HCT116 (cell line): ENCODE data around the gene GMNN. TPM values are rescaled to one million over a fixed set of nuclear protein-coding genes. Genes with fewer than 3 reads are reported as not detected.

Source experiments
- ATAC-seq: fragments of 200-7000 bp; cut with Tn5 transposase; 2 replicates; pipeline ENCODE4 v1.9.1; 2020; ENCODE audit warnings: mild to moderate bottlenecking, moderate library complexity
- BruUV-seq: library from RNA; stranded (reverse); fragments of 400-500 nt; replicated peaks from 2 replicates; lab custom pipeline; 2021; lab: Mats Ljungman, UMichigan
- CTCF ChIA-PET: fragments of 300-600 bp; sonication (Branson Sonifier 250); formaldehyde crosslinking; loops from one replicate; lab custom pipeline; 2021; ENCODE audit warnings: antibody characterized with exemption; lab: Charles Lee
- POLR2A ChIA-PET: fragments of 300-600, 350-600 bp; sonication (Branson Sonifier 250); formaldehyde crosslinking; loops from one replicate; lab custom pipeline; 2021; ENCODE audit warnings: antibody characterized with exemption; lab: Charles Lee
- RAD21 ChIA-PET, 2 experiments: fragments of 300-600 bp; sonication (Branson Sonifier 250); formaldehyde crosslinking; loops; one replicate each; lab custom pipeline; 2023; ENCODE audit warnings: low total read pairs in 2 of 2; ENCODE audit not compliant: uncharacterized antibody in 2 of 2, unreplicated experiment in 2 of 2, low non-redundant PET in 1 of 2; lab: Charles Lee
- DNase-seq: peaks from one replicate; pipeline ENCODE4 v3.0.0-alpha.2; 2010; ENCODE audit warnings: low read depth, low spot score
- H2AFZ ChIP-seq: fragments of 200-600 bp; shearing (Covaris generic), sonication (generic); 2 replicates; pipeline ENCODE4 v1.6.1; 2017; ENCODE audit warnings: low read depth, mixed run types, mixed read lengths, antibody characterized with exemption, low read length; ENCODE audit not compliant: poor library complexity, severe bottlenecking
- H3K27ac ChIP-seq: 2 replicates; pipeline ENCODE4 v1.5.1; 2012; ENCODE audit warnings: low read depth, low read length
- H3K27me3 ChIP-seq: fragments of 200-600 bp; sonication (generic); 2 replicates; pipeline ENCODE4 v1.6.1; 2016; ENCODE audit warnings: mixed run types, low read length, mixed read lengths; ENCODE audit not compliant: insufficient read depth
- H3K36me3 ChIP-seq, 2 experiments: fragments of 200-500 bp in 1 of 2; fragments of 200-600 bp in 1 of 2; sonication (Bioruptor generic) in 1 of 2; sonication (generic) in 1 of 2; 2 replicates each; pipeline versions ENCODE4 v1.5.1 to v1.6.1; 2014 to 2016; ENCODE audit warnings: low read length in 2 of 2, inconsistent platforms in 1 of 2, mixed read lengths in 1 of 2, mixed run types in 1 of 2; ENCODE audit not compliant: insufficient read depth in 2 of 2, control insufficient read depth in 1 of 2
- H3K4me1 ChIP-seq, 2 experiments: fragments of 200-600 bp in 1 of 2; sonication (generic) in 1 of 2; 2 replicates each; pipeline versions ENCODE4 v1.5.1 to v1.6.1; 2012 to 2017; ENCODE audit warnings: low read length in 2 of 2, inconsistent platforms in 1 of 2, mild to moderate bottlenecking in 1 of 2, mixed read lengths in 1 of 2, mixed run types in 1 of 2, moderate library complexity in 1 of 2; ENCODE audit not compliant: insufficient read depth in 2 of 2, control insufficient read depth in 1 of 2
- H3K4me2 ChIP-seq: fragments of 200-600 bp; sonication (generic); 2 replicates; pipeline ENCODE4 v1.6.1; 2017; ENCODE audit warnings: mixed run types, low read length, mixed read lengths
- H3K4me3 ChIP-seq, 2 experiments: fragments of 200-600 bp in 1 of 2; sonication (generic) in 1 of 2; replicated peaks in 1 of 2; 2 replicates each; pipeline ENCODE4 v1.5.1; 2011 to 2016; ENCODE audit warnings: low read length in 2 of 2, control low read depth in 1 of 2, low read depth in 1 of 2, mild to moderate bottlenecking in 1 of 2, mixed read lengths in 1 of 2, mixed run types in 1 of 2
- H3K79me2 ChIP-seq: fragments of 200-600 bp; sonication (generic); 2 replicates; pipeline ENCODE4 v1.6.1; 2017; ENCODE audit warnings: mild to moderate bottlenecking, mixed run types, low read length, moderate library complexity, mixed read lengths; ENCODE audit not compliant: insufficient read depth
- H3K9ac ChIP-seq: fragments of 200-600 bp; sonication (generic); 2 replicates; pipeline ENCODE4 v1.6.1; 2016; ENCODE audit warnings: low read length, mixed read lengths
- H3K9me2 ChIP-seq: fragments of 200-600 bp; sonication (generic), shearing (Covaris generic); 2 replicates; pipeline ENCODE4 v1.6.1; 2017; ENCODE audit warnings: mixed run types, mild to moderate bottlenecking, moderate library complexity; ENCODE audit not compliant: insufficient read depth
- H3K9me3 ChIP-seq, 2 experiments: fragments of 200-500 bp in 1 of 2; fragments of 200-600 bp in 1 of 2; sonication (Bioruptor generic) in 1 of 2; sonication (generic) in 1 of 2; 2 replicates each; pipeline ENCODE4 v1.6.1; 2014 to 2017; ENCODE audit warnings: low read length in 2 of 2, mixed read lengths in 2 of 2, inconsistent platforms in 1 of 2, low read depth in 1 of 2, mild to moderate bottlenecking in 1 of 2, mixed run types in 1 of 2, moderate library complexity in 1 of 2; ENCODE audit not compliant: control insufficient read depth in 1 of 2, insufficient read depth in 1 of 2
- H4K20me1 ChIP-seq: fragments of 200-600 bp; sonication (generic), shearing (Covaris generic); 2 replicates; pipeline ENCODE4 v1.6.1; 2017; ENCODE audit warnings: mixed run types, mild to moderate bottlenecking, moderate library complexity; ENCODE audit not compliant: insufficient read depth
- EGR1 ChIP-seq: IDR thresholded peaks from 2 replicates; pipeline ENCODE4 v1.6.1; 2012; ENCODE audit warnings: low read depth
- ELF1 ChIP-seq: IDR thresholded peaks from 2 replicates; pipeline ENCODE4 v1.6.1; 2012; ENCODE audit warnings: low read depth, borderline replicate concordance
- EZH2 ChIP-seq: fragments of 200-600 bp; sonication (generic); IDR thresholded peaks from 2 replicates; pipeline ENCODE4 v1.6.1; 2017; ENCODE audit warnings: antibody characterized with exemption, mixed run types
- YY1 ChIP-seq: IDR thresholded peaks from 2 replicates; pipeline ENCODE4 v1.6.1; 2011; ENCODE audit warnings: low read length, low read depth, moderate library complexity, mild to moderate bottlenecking; ENCODE audit not compliant: insufficient replicate concordance; ENCODE audit errors: extremely low read depth
- ZNF274 ChIP-seq: fragments of 200-500 bp; sonication (Bioruptor generic); IDR thresholded peaks from 2 replicates; pipeline ENCODE4 v1.6.1; 2014; ENCODE audit warnings: mild to moderate bottlenecking, low read depth, low read length, inconsistent platforms
- intact Hi-C: fragments of 100-400 bp; cut with micrococcal nuclease; formaldehyde crosslinking; loops from 2 replicates; pipeline ENCODE4 v1.10.0; 2022
- total RNA-seq: library from RNA; stranded (reverse); gene quantifications from one replicate; pipeline ENCODE4 v1.2.1, GENCODE V29; 2021; ENCODE audit not compliant: unreplicated experiment
- TF ChIP-seq, protein P1 (sequence below): IDR thresholded peaks from 2 replicates; pipeline ENCODE4 v1.6.1; 2012
- TF ChIP-seq, protein P2 (sequence below): IDR thresholded peaks from 2 replicates; pipeline ENCODE4 v1.6.1; 2011; ENCODE audit warnings: mild to moderate bottlenecking, low read length, moderate library complexity; ENCODE audit not compliant: insufficient replicate concordance; ENCODE audit errors: extremely low read depth

The GMNN gene
- total RNA-seq, 1 experiment from 2014 or later = 54.9 TPM

DNA sequence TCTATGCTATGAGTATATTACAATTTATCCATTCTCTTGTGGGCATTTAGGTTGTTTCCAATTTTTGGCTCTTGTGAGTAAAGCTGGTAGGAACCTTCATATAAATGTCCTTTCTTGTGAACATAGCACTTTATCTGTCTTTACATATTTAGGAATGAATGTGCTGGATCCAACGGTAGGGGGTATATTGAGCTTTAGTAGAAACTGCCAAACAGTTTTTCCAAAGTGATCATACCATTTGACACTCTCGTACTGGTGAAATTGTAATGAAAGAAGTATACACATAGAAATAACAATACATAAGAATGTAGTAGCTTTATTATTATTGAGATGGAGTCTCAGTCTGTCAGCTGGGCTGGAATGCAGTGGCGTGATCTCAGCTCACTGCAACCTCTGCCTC lies 54.9 kb downstream of the GMNN start:
- no peaks in the 10 kb centered on the region for H3K9me3 ChIP-seq
- RAD21 ChIA-PET = no interaction called here
- DNase-seq = no peak
- no peaks in the 10 kb centered on the region for H3K79me2 ChIP-seq
- no peak overlapping the region for H3K27ac ChIP-seq
- no peak overlapping the region for H3K4me2 ChIP-seq
- ATAC-seq = no peak
- POLR2A ChIA-PET = no interaction called here
- no TSS peak for BruUV-seq
- no peaks in the 10 kb centered on the region for H4K20me1 ChIP-seq
- no peaks in the 10 kb centered on the region for H3K9me2 ChIP-seq
- H3K4me1 ChIP-seq = no peaks in the 10 kb centered on the region
- no peaks in the 10 kb centered on the region for H3K36me3 ChIP-seq
- TF ChIP-seq EZH2 (no peak), ELF1 (no peak), EGR1 (no peak), YY1 (no peak), ZNF274 (no peak)
- TF ChIP-seq, protein P1, sequence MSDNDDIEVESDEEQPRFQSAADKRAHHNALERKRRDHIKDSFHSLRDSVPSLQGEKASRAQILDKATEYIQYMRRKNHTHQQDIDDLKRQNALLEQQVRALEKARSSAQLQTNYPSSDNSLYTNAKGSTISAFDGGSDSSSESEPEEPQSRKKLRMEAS = no peak
- TF ChIP-seq, protein P2, sequence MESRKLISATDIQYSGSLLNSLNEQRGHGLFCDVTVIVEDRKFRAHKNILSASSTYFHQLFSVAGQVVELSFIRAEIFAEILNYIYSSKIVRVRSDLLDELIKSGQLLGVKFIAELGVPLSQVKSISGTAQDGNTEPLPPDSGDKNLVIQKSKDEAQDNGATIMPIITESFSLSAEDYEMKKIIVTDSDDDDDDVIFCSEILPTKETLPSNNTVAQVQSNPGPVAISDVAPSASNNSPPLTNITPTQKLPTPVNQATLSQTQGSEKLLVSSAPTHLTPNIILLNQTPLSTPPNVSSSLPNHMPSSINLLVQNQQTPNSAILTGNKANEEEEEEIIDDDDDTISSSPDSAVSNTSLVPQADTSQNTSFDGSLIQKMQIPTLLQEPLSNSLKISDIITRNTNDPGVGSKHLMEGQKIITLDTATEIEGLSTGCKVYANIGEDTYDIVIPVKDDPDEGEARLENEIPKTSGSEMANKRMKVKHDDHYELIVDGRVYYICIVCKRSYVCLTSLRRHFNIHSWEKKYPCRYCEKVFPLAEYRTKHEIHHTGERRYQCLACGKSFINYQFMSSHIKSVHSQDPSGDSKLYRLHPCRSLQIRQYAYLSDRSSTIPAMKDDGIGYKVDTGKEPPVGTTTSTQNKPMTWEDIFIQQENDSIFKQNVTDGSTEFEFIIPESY = no peak
- CTCF ChIA-PET = no interaction called here
- no peak overlapping the region for H3K4me3 ChIP-seq
- H3K9ac ChIP-seq = no peak overlapping the region
- H2AFZ ChIP-seq = no peak overlapping the region
- no peaks in the 10 kb centered on the region for H3K27me3 ChIP-seq
- intact Hi-C loops = no loop called here
